K562 (cell line): ENCODE data around the gene ACBD5. TPM values are rescaled to one million over a fixed set of nuclear protein-coding genes. Genes with fewer than 3 reads are reported as not detected.
A peak's percentile ranks its signal among the peaks of the same experiment; 100 is the strongest.

Experiments used
- ARID4B ChIP-seq: sonication (generic); formaldehyde crosslinking; IDR thresholded peaks from 2 replicates; pipeline ENCODE4 v1.8.0; 2022; ENCODE audit warnings: mild to moderate bottlenecking, missing genetic modification reagents
- CEBPG ChIP-seq, 3 experiments: fragments of 200-800 bp in 1 of 3; sonication (Bioruptor generic) in 1 of 3; sonication (generic) in 1 of 3; formaldehyde crosslinking in 1 of 3; IDR thresholded peaks in 2 of 3; conservative IDR thresholded peaks in 1 of 3; 2 replicates each; pipeline versions ENCODE4 v1.6.1 to v1.8.0; 2016 to 2022; ENCODE audit warnings: missing compliant biosample characterization in 2 of 3, missing genetic modification characterization in 2 of 3, mild to moderate bottlenecking in 1 of 3, missing genetic modification reagents in 1 of 3
- EP400 ChIP-seq: fragments of 450-650 bp; IDR thresholded peaks from 2 replicates; pipeline ENCODE4 v1.6.1; 2017; ENCODE audit warnings: antibody characterized with exemption, mild to moderate bottlenecking, moderate library complexity
- FOXP1 ChIP-seq: sonication (generic); formaldehyde crosslinking; IDR thresholded peaks from 2 replicates; pipeline ENCODE4 v1.8.0; 2022; ENCODE audit warnings: mild to moderate bottlenecking, missing genetic modification reagents
- HLTF ChIP-seq: fragments of 450-650 bp; IDR thresholded peaks from 2 replicates; pipeline ENCODE4 v1.6.1; 2016
- KAT2B ChIP-seq: IDR thresholded peaks from one replicate; pipeline ENCODE4 v1.6.1; 2012; ENCODE audit warnings: low read depth, mild to moderate bottlenecking, control low read depth, inconsistent platforms, low read length, moderate library complexity
- L3MBTL2 ChIP-seq: fragments of 450-650 bp; IDR thresholded peaks from 2 replicates; pipeline ENCODE4 v1.6.1; 2016; ENCODE audit warnings: mild to moderate bottlenecking, moderate library complexity
- LARP7 ChIP-seq: fragments of 450-650 bp; IDR thresholded peaks from 2 replicates; pipeline ENCODE4 v1.6.1; 2016
- MEIS2 ChIP-seq: fragments of 450-650 bp; IDR thresholded peaks from 2 replicates; pipeline ENCODE4 v1.6.1; 2014; ENCODE audit warnings: mild to moderate bottlenecking; ENCODE audit not compliant: partially characterized antibody
- NFRKB ChIP-seq: fragments of 450-650 bp; IDR thresholded peaks from 2 replicates; pipeline ENCODE4 v1.6.1; 2016; ENCODE audit warnings: low read depth
- RB1 ChIP-seq: fragments of 450-650 bp; IDR thresholded peaks from 2 replicates; pipeline ENCODE4 v1.6.1; 2017; ENCODE audit warnings: low read depth, mild to moderate bottlenecking
- RBM17 ChIP-seq: fragments of 200-400 bp; formaldehyde crosslinking; IDR thresholded peaks from 2 replicates; pipeline ENCODE4 v1.6.1; 2017; ENCODE audit warnings: low read depth, mild to moderate bottlenecking, low read length, borderline replicate concordance
- RBM22 ChIP-seq: fragments of 200-400 bp; formaldehyde crosslinking; IDR thresholded peaks from 2 replicates; pipeline ENCODE4 v1.6.1; 2018; ENCODE audit warnings: low read length, low read depth; ENCODE audit not compliant: poor library complexity, severe bottlenecking
- RNF2 ChIP-seq: sonication (generic); IDR thresholded peaks from 2 replicates; pipeline ENCODE4 v1.6.1; 2016
- RNF219 ChIP-seq: fragments of 250-450 bp; sonication (Bioruptor Pico); IDR thresholded peaks from 2 replicates; pipeline ENCODE4 v1.5.0; 2022; ENCODE audit warnings: mild to moderate bottlenecking
- SIN3B ChIP-seq: fragments of 450-650 bp; IDR thresholded peaks from 2 replicates; pipeline ENCODE4 v1.6.1; 2017; ENCODE audit warnings: low read depth, mild to moderate bottlenecking, moderate library complexity
- U2AF1 ChIP-seq: fragments of 200-400 bp; formaldehyde crosslinking; optimal IDR thresholded peaks from 2 replicates; pipeline ENCODE3; 2017; ENCODE audit warnings: mild to moderate bottlenecking, low read depth, low read length, moderate library complexity
- ZBED1 ChIP-seq: IDR thresholded peaks from 2 replicates; pipeline ENCODE4 v1.6.1; 2014
- ZNF263 ChIP-seq: sonication (generic); formaldehyde crosslinking; IDR thresholded peaks from 2 replicates; pipeline ENCODE4 v1.8.0; 2022; ENCODE audit warnings: mild to moderate bottlenecking, missing genetic modification reagents, borderline replicate concordance
- ZNF280B ChIP-seq: fragments of 250-450 bp; sonication (Bioruptor Pico); IDR thresholded peaks from 2 replicates; pipeline ENCODE4 v1.5.1; 2021; ENCODE audit warnings: mild to moderate bottlenecking
- polyA plus RNA-seq, 8 experiments: library from polyadenylated mRNA; depleted of rRNA in 4 of 8; stranded (reverse) in 5 of 8; unstranded in 3 of 8; fragments of >200 nt; fragmentation: Nextera tagmentation in 2 of 8; fragmentation: Illumina TruSeq in 1 of 8; extraction: Ambion mirVana in 2 of 8; extraction: Trizol in 1 of 8; gene quantifications; 2 replicates each; pipeline versions ENCODE4 v1.2.1 to v1.2.3, GENCODE V29; 2011 to 2014; ENCODE audit warnings: inconsistent platforms in 1 of 8, missing spikeins in 1 of 8
- total RNA-seq, 7 experiments: library from RNA; depleted of rRNA in 6 of 7; stranded (reverse); fragments of >200 nt in 6 of 7; fragmentation: Illumina TruSeq in 2 of 7; extraction: Trizol in 2 of 7; gene quantifications; 2 replicates each; pipeline versions ENCODE4 v1.2.1 to v1.2.3, GENCODE V29; 2011 to 2021; ENCODE audit warnings: low replicate concordance in 1 of 7

ACBD5 gene
- total and polyA plus RNA-seq, 9 of the 15 experiments (the other 6 are each of a cell fraction or from before 2014, with no cell fraction given) = 1.5 to 10.3 (median 7.8) TPM

- TF ChIP-seq RBM17 (no peak), HLTF (0 out of 2 replicates have a peak, but pooled peaks have one; percentile 38), L3MBTL2 (peak; percentile 70), RBM22 (no peak), RB1 (peak; percentile 42; the same call in 1 of the 2 replicates), SIN3B (no peak), RNF2 (peak; percentile 7; the same call in 1 of the 2 replicates), KAT2B (no peak), EP400 (peak; percentile 64), RNF219 (CRISPR knock-in tag) (no peak), FOXP1 (CRISPR knock-in tag) (no peak), ARID4B (CRISPR knock-in tag) (peak; percentile 60; the same call in 1 of the 2 replicates), U2AF1 (no peak), NFRKB (peak; percentile 54; the same call in 1 of the 2 replicates), ZBED1 (0 out of 2 replicates have a peak, but pooled peaks have one; percentile 52), ZNF263 (CRISPR knock-in tag) (peak; percentile 57; the same call in 1 of the 2 replicates), MEIS2 (peak; percentile 12), CEBPG (CRISPR knock-in tag; IDR thresholded peaks at IDR 0.05) (no peak), CEBPG (tag; conservative IDR thresholded peaks at IDR 0.05 in 1 of 2, IDR thresholded peaks at IDR 0.05 in 1 of 2) (no peak), ZNF280B (no peak), LARP7 (no peak)
Measured at GRCh38 chr10:27240212-27241009, at the start of gene ACBD5 (continued).
